NCI-H2081 treated with DMSO at 0.1 percent for 48 hours (cell line): ENCODE data around the gene NLRP6.
"Not testable (repeated sequence)": the region's sequence is repeated elsewhere in the genome, so short reads cannot be mapped to it uniquely, and the experiment has no call there.

ENCODE experiments used
- DNase-seq: peaks from one replicate; lab custom pipeline; 2025; lab: John Stamatoyannopoulos, UW

NLRP6 gene

DNA sequence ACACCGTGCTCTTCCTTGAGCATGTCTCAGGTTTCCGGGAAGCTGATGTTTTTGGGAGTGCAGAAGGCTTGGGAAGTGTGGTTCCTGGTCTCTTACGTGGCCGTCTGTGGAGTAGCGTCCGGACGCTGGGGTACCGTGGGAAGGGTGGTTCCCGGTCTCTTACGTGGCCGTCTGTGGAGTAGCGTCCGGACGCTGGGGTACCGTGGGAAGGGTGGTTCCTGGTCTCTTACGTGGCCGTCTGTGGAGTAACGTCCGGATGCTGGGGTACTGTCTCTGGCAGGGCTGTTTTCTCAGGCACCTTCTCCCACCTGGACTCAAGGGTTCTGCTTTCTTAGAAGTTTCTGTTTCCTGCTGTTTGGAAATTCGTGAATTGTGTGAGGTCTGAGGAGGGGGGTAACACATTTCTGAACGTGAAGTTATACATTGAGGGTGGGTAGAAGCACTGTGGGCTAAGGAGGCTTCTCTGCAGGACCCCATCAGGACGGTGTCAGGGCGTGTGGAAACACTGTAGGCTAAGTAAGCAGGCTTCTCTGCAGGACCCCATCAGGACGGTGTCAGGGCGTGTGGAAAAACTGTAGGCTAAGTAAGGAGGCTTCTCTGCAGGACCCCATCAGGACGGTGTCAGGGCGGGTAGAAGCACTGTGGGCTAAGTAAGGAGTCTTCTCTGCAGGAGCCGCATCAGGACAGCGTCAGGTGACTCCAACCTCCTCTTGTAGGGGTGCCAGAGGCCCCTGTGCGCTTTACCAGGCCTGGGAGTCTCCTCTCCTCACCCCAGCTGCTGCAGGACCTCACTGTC lies 47.8 kb downstream of the NLRP6 start:
- no peak for DNase-seq

DNA sequence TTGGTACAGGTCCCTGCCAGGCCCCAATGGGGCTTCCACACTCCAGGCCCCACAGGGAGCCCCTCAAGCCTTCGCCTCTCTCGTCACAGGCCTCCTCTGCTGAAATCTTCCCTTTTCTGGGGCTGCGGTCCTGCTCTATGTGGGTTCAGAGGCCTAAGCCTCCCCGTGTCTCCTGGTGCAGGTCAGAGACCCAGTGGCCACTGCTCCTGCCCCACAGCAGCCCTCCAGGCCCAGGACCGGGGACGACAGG lies 48.3 kb downstream of the NLRP6 start:
- no peak for DNase-seq

- no peak for DNase-seq
Observed at GRCh38 chr11:326842-327580, 48.8 kb downstream of the NLRP6 start.

GRCh38 chr11:327581-327923 lies 49.3 kb downstream of the NLRP6 start:
- no peak for DNase-seq

DNA sequence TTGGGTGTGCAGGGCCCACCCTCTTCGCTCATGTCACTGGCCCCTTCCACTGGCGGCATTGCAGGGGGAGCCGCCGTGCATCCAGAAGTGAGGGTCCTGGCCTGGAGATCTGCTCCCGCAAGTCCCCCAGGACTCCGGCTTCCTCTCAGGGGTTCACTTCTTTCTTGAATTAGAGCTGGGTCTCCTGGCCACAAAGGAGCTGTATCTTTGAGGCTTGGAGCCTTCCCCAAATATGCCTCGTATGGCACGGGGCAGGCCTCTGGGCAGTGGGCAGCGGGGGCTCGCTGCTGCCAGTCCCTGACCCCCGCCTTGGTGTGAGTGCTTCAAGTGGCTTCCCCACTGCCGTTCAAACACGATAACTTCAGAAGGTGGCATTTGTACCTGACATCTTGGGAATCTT lies 49.8 kb downstream of the NLRP6 start:
- DNase-seq: no peak

DNA sequence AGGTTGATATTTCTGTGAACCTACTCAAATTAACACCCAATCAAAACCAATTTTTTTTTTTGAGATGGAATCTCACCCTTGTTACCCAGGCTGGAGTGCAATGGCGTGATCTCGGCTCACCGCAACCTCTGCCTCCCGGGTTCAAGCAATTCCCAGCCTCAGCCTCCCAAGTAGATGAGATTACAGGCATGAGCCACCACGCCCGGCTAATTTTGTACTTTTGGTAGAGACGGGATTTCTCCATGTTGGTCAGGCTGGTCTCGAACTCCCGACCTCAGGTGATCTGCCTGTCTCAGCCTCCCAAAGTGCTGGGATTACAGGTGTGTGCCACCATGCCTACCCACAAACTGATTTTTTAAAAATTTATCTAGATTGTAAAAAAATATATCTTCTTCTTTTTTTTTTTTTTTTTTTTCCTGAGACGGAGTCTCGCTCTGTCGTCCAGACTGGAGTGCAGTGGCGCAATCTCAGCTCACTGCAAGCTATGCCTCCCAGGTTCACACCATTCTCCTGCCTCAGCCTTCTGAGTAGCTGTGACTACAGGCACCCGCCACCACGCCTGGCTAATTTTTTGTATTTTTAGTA lies 50.4 kb downstream of the NLRP6 start:
- not testable (repeated sequence) for DNase-seq

GRCh38 chr11:329886-330253 lies 51.7 kb downstream of the NLRP6 start:
- no peak for DNase-seq

DNA sequence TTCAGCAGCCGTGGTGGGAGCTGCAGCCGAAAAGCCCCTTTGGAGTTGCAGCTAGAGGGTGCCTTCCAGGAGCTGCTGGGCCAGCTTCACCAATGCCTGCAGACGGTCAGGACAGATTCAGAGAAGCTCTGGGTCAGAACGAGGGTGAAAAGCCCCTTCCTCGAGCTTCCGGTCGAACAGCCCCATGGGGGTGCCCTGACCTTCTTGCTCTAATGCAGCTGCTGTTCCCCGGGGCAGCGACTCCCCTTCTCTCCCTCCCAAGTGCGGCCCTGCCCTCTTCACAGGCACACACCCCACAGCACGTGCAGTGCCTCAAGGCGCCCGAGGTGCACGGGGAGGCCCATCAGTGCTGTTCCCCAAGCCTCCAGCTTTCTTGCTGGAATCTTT lies 52.1 kb downstream of the NLRP6 start:
- DNase-seq: no peak

- no peak for DNase-seq
Observed at GRCh38 chr11:330694-331357, 52.6 kb downstream of the NLRP6 start.

- no peak for DNase-seq
Observed at GRCh38 chr11:331358-332060, 53.3 kb downstream of the NLRP6 start.

DNA sequence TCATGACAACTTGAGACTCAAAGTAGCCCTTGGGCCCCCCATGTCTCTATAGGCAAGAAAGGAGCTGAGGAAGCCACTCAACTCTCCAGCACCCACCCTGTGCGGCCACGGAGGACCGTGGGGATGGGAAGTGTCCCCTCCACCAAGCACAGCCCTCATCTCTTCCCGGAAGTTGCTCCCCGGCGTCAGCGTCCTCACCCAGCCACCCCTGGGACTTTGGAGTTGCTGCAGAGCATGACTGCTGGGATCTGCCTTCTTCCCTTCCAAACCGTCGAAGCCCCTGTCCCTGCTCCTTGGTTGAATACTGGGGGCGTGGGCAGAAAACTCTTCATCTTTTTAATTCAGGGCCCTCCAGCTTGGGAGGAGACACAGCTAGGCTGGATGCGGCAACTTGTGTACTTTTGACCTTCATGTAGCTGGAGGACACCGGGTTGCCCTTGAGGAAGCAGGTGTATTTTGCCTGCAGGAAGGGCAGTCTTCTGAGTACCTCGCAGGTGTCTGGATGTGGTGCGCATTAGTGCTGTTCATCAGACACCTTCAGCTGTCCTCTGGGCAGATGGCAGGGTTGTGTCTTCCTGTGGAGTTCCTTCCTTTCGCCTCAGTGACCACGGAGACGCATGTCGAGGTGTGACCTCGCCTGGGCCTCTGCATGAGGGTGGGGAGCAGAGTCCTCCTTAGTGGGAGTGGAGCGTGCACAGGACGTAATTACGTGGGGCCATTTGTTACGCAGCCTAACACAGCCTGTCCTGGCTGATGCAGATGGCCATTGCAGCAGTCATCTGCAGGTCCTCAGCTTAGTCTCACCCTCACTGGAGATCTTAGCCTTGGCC lies 54.7 kb downstream of the NLRP6 start:
- no peak for DNase-seq

- DNase-seq: not testable (repeated sequence)
Observed at GRCh38 chr11:333616-334263, 55.5 kb downstream of the NLRP6 start.

DNA sequence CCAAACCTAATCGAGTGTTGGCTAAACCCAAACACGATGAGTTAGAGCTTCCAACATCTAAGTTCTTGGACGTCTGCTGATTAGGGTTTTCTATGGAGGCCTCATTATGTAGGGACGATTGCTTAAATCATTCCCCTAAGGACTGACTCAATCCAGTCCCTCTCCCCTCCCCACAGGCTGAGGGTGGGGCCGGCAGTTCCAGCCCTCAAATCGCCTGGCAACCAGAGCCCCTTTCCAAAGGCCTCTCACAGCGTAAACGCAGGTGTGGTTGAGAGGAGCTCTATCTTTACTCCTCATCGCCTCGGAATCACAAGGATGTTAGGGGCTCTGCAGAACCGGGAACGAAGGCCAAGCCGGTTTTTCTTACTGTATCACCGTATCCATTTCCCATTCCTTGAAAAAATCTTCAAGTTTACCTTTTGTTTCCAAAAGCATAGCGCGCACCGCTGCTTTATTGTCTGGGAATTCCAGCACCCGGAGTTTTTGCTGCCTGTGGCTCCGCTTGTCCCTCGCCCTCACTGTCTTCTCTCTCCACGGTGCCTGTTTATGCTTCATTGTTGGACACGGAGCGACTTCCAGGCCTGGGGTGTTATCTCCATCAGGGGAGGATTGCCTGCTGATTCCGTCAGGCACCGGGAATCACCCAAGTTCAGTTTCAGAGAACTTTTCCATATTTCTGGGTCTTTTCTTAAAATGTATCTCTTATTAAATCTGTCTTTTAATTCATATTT lies 56.2 kb downstream of the NLRP6 start:
- DNase-seq: no peak
